Liver (tissue), 5 donors: ENCODE data around the gene NPHS2. TPM values are rescaled to one million over a fixed set of nuclear protein-coding genes. Genes with fewer than 3 reads are reported as not detected.

Source experiments
- polyA plus RNA-seq, 2 donors: library from polyadenylated mRNA; stranded (reverse) in 1 of 2; unstranded in 1 of 2; fragments of 200-250 nt in 1 of 2; fragments of >200 nt in 1 of 2; fragmentation: Nextera tagmentation in 1 of 2; extraction: Ambion mirVana in 1 of 2; gene quantifications; one replicate each; pipeline versions ENCODE4 v1.2.1 to v1.2.3, GENCODE V29; 2013 to 2015
- small RNA-seq: library from RNA; depleted of rRNA; stranded (forward); fragments of <200 nt; gene quantifications from one replicate; pipeline ENCODE3, GENCODE V24; 2014
- total RNA-seq, 2 donors: library from RNA; depleted of rRNA; stranded (reverse); fragments of >200 nt; gene quantifications; one replicate each; pipeline ENCODE4 v1.2.3, GENCODE V29; 2014
- donor health status: healthy.
- donor health status: healthy.
- donor health status: healthy.

The NPHS2 gene
- total and polyA plus RNA-seq, 4 donors = not detected

Small RNAs within 50 kb of the gene (small RNA-seq; reads per million reads assigned to genes)
- 0.13 reads per million for gene RNU5F-2P

Other genes with a start within 250 kb of the NPHS2 start
- gene AXDND1, start 210.0 kb downstream of the NPHS2 start, total RNA-seq = under 1 TPM in 1 of 2 donors, not detected in 1; 0.25 TPM
- gene AXDND1, start 210.0 kb downstream of the NPHS2 start, polyA plus RNA-seq = not detected
- gene TDRD5, start 15.9 kb upstream of the NPHS2 start, total RNA-seq = not detected
- not detected for gene TDRD5, start 15.9 kb upstream of the NPHS2 start, polyA plus RNA-seq
- gene FAM163A, start 167.3 kb upstream of the NPHS2 start, total RNA-seq = not detected
- gene FAM163A, start 167.3 kb upstream of the NPHS2 start, polyA plus RNA-seq = under 1 TPM in 1 of 2 donors, not detected in 1; 0.07 TPM